D341Med (cell line): ENCODE measurements around the gene MDFIC2.

ENCODE experiments used
- DNase-seq: peaks from one replicate; pipeline ENCODE4 v3.0.0; 2012; ENCODE audit warnings: low spot score

MDFIC2 gene

DNA sequence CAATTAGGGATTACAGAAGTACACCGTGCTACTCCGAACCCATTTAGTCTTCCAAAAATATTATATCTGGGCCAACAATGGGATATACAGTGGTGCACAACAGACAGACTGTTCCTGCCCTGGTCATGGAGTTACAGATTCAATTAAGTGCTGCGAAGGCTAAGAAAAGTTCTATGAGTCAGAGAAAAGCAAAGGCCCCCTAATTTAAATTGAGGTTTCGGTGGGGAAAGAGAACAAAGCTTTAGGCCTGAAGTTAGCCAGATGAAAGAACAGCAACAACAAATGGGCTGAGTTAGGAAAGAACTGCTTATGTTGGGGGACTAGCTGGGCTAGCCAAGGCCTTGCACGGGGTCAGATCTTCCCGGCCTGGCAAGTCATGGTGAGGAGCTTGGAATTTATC lies 131.8 kb downstream of the MDFIC2 start:
- no peak for DNase-seq

GRCh38 chr3:70179111-70179510 lies 133.3 kb downstream of the MDFIC2 start:
- DNase-seq: no peak

DNA sequence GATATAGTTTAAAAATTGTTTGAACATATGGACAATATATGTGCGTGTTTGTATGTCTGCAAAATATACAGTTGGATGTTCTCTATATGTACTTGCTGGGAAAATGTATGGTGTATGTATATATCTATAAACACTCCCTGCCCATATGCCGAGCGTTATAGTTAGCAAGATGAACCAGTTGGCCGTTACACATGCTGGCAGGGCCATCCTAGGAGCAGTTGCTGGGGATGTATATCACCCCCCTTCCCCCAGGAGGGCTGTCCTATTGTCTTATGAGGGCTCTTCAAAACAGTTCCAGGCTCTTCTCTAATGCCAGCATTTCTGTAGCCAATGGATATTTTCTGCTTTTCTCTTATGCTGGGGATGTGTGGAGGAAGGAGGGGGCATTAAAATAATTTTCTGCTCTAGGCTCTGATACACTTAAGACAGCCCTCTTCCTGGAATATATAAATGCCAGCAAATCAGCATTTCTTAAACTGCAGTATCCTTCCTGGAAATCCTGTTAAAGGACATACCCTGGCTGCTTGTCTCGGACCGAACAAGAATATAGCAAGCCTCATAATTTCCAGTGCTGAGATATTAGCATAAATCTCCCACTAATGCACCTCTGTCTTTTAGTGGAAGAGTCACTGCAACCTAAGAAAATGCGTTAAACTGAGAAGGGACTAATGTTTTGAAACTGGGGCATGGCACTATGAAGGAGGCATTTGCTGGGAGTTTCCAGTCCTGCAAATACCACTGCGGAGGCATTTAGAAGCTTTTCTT lies 134.4 kb downstream of the MDFIC2 start:
- no peak for DNase-seq

GRCh38 chr3:70176224-70176623 lies 136.2 kb downstream of the MDFIC2 start:
- DNase-seq: no peak

GRCh38 chr3:70156808-70157207 lies 155.6 kb downstream of the MDFIC2 start:
- no peak for DNase-seq

DNA sequence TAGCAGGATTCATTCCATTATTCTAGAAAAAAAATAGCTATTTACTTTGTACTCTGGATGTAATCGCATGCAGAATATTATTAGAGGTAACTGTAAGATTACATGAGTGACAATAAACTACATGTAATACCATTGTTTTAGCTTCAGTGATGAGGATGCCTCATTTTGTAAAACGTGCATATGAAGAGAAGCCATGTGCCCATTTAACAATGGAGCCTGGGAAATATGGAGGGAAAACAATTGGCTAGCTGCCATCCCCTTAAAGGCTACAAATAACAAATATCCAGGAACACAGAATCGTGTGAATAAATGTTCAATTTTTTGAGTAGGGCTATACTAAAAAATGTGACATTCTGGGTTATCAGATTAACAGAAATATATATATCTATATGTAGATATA lies 161.8 kb downstream of the MDFIC2 start:
- no peak for DNase-seq

DNA sequence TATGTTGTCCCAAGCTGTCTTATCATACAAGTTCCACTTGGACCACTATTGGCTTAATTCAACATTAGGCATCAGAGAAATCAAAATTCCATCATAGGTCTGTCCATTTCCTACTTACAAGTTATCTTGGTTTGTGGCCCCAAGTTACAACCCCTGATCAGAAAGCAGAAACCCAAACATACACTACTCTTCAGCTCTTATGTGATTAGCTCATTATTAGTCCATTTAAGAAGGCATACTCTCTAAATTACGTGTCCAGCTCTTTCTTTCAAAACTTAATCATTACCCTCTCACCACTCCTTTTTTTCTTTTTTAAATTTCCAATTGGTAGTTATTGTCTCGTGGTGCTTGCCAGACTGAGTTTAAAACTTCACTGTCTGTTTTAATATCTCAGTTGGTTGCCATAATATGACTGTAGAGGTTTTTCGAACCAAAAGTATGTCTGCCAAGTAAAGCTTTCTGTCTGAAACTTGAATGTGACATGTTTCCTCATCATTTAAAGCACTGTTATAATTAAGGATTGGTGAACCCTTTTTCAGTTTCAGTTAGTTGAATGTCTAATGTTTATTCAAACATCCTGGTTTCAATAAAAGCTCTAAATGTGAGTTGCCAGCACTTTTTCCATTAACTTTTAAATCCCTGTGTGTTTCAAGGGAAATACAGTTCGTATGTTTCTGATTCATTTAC lies 162.6 kb downstream of the MDFIC2 start:
- DNase-seq: no peak
